Skeletal muscle cell (primary cell): Measurements from ENCODE around the gene PSMA6.
"Not testable (repeated sequence)": the region's sequence is repeated elsewhere in the genome, so short reads cannot be mapped to it uniquely, and the experiment has no call there.

Experiments
- DNase-seq: peaks from one replicate; pipeline ENCODE4 v3.0.0-alpha.2; 2010; ENCODE audit warnings: low read depth
- H3K4me3 ChIP-seq: 2 replicates; pipeline ENCODE4 v1.5.1; 2011; ENCODE audit warnings: low read depth, mild to moderate bottlenecking, control low read depth, low read length, moderate library complexity

The PSMA6 gene

GRCh38 chr14:35292051-35292769 is at the start of gene PSMA6:
PSMA6 (plus strand) TSS chr14:35292382; CDS start chr14:35292477, 95 bp downstream.
- peak; percentile 95 for DNase-seq

GRCh38 chr14:35242599-35243311 is 49.4 kb upstream of the PSMA6 start:
- DNase-seq = no peak
- H3K4me3 ChIP-seq = no peak overlapping the region

More at GRCh38 chr14:35292051-35292769, at the start of gene PSMA6:
- peak within 1 kb of the TSS; percentile 82 for H3K4me3 ChIP-seq

GRCh38 chr14:35243956-35244355 is 48.2 kb upstream of the PSMA6 start:
- H3K4me3 ChIP-seq = no peak overlapping the region
- DNase-seq = no peak

GRCh38 chr14:35244542-35244941 is 47.6 kb upstream of the PSMA6 start:
- no peak for DNase-seq
- no peak overlapping the region for H3K4me3 ChIP-seq

GRCh38 chr14:35245051-35245450 is 47.1 kb upstream of the PSMA6 start:
- H3K4me3 ChIP-seq = no peak overlapping the region
- DNase-seq = no peak

- no peak for DNase-seq
- H3K4me3 ChIP-seq = no peak overlapping the region
These were observed 44.3 kb upstream of the PSMA6 start for GRCh38 chr14:35247777-35248475.

- H3K4me3 ChIP-seq = no peak overlapping the region
- DNase-seq = no peak
These were observed 43.8 kb upstream of the PSMA6 start for GRCh38 chr14:35248476-35248788.

GRCh38 chr14:35250319-35250718 is 41.9 kb upstream of the PSMA6 start:
- H3K4me3 ChIP-seq = no peak overlapping the region
- DNase-seq = no peak

GRCh38 chr14:35252451-35252868 is 39.7 kb upstream of the PSMA6 start:
- no peak overlapping the region for H3K4me3 ChIP-seq
- no peak for DNase-seq

GRCh38 chr14:35253056-35253455 is 39.1 kb upstream of the PSMA6 start:
- not testable (repeated sequence) for H3K4me3 ChIP-seq, DNase-seq

- H3K4me3 ChIP-seq, DNase-seq: not testable (repeated sequence)
These were observed 38.1 kb upstream of the PSMA6 start for GRCh38 chr14:35254034-35254622.

- no peak for DNase-seq
These were observed 37.4 kb upstream of the PSMA6 start for GRCh38 chr14:35254736-35255135.

GRCh38 chr14:35255711-35256110 is 36.5 kb upstream of the PSMA6 start:
- no peak overlapping the region for H3K4me3 ChIP-seq
- DNase-seq = no peak

More at GRCh38 chr14:35254736-35255135, 37.4 kb upstream of the PSMA6 start:
- H3K4me3 ChIP-seq = no peak overlapping the region

- no peak for DNase-seq
- no peak overlapping the region for H3K4me3 ChIP-seq
These were observed 34.4 kb upstream of the PSMA6 start for GRCh38 chr14:35257809-35258208.

- H3K4me3 ChIP-seq = no peak overlapping the region
- DNase-seq = no peak
These were observed 33.8 kb upstream of the PSMA6 start for GRCh38 chr14:35258420-35258819.

- peak; percentile 6 for DNase-seq
- H3K4me3 ChIP-seq = no peak overlapping the region
These were observed 30.4 kb upstream of the PSMA6 start for GRCh38 chr14:35261774-35262173.

- H3K4me3 ChIP-seq = no peak overlapping the region
- DNase-seq = no peak
These were observed 29.7 kb upstream of the PSMA6 start for GRCh38 chr14:35262436-35262835.

GRCh38 chr14:35268946-35269345 is 23.2 kb upstream of the PSMA6 start:
- no peak overlapping the region for H3K4me3 ChIP-seq
- no peak for DNase-seq

- DNase-seq = no peak
These were observed 17.4 kb upstream of the PSMA6 start for GRCh38 chr14:35274805-35275204.

GRCh38 chr14:35277179-35277578 is 15.0 kb upstream of the PSMA6 start:
- no peak overlapping the region for H3K4me3 ChIP-seq
- DNase-seq = no peak

More at GRCh38 chr14:35274805-35275204, 17.4 kb upstream of the PSMA6 start:
- no peak overlapping the region for H3K4me3 ChIP-seq
